Vagina (tissue), 2 donors: Measurements from ENCODE around the gene AKIRIN2. TPM values are rescaled to one million over a fixed set of nuclear protein-coding genes. Genes with fewer than 3 reads are reported as not detected.

Experiments used
- DNase-seq, 2 donors: peaks; one replicate each; pipeline ENCODE4 v3.0.0-alpha.2; 2017; ENCODE audit errors: extremely low spot score in 2 of 2
- H3K27ac ChIP-seq: fragments of 200-600 bp; sonication (generic); one replicate; pipeline ENCODE4 v1.5.1; 2019
- H3K27me3 ChIP-seq: fragments of 200-600 bp; sonication (generic); one replicate; pipeline ENCODE4 v1.5.1; 2019
- H3K36me3 ChIP-seq, 2 donors: fragments of 200-600 bp; sonication (generic); one replicate each; pipeline ENCODE4 v1.5.1; 2017 to 2019
- H3K4me1 ChIP-seq: fragments of 200-600 bp; sonication (generic); one replicate; pipeline ENCODE4 v1.5.1; 2019
- H3K4me3 ChIP-seq, 2 donors: fragments of 200-600 bp; sonication (generic); 1 replicate in 1 of 2; 2 replicates in 1 of 2; pipeline ENCODE4 v1.5.1; 2016 to 2019
- H3K9me3 ChIP-seq: fragments of 200-600 bp; sonication (generic); one replicate; pipeline ENCODE4 v1.5.1; 2019
- CTCF ChIP-seq, 3 experiments: fragments of 450-650 bp in 2 of 3; fragments of 200-600 bp in 1 of 3; sonication (generic) in 1 of 3; IDR thresholded peaks; one replicate each; pipeline ENCODE4 v1.5.1; 2017 to 2019; ENCODE audit warnings: antibody characterized with exemption in 3 of 3, mild to moderate bottlenecking in 2 of 3, moderate library complexity in 2 of 3
- POLR2A ChIP-seq, 2 donors: fragments of 450-650 bp; IDR thresholded peaks; one replicate each; pipeline ENCODE4 v1.6.1; 2017; ENCODE audit warnings: antibody characterized with exemption in 2 of 2, mild to moderate bottlenecking in 2 of 2, moderate library complexity in 2 of 2
- POLR2AphosphoS5 ChIP-seq, 2 donors: sonication (generic); formaldehyde crosslinking; IDR thresholded peaks; one replicate each; pipeline ENCODE4 v1.9.0; 2017; ENCODE audit warnings: antibody characterized with exemption in 2 of 2, mild to moderate bottlenecking in 2 of 2, low read depth in 1 of 2; ENCODE audit not compliant: insufficient read depth in 1 of 2
- intact Hi-C: fragments of 100-400 bp; cut with DNase I; formaldehyde crosslinking; loops from one replicate; pipeline ENCODE4 v1.15.1; 2023
- total RNA-seq: library from RNA; depleted of rRNA; stranded (reverse); fragments of >200 nt; gene quantifications from one replicate; pipeline ENCODE4 v1.2.3, GENCODE V29; 2016

Gene AKIRIN2
- total RNA-seq, 1 donor from 2014 or later: 32.9 TPM

- H3K27ac ChIP-seq: no peak overlapping the region
- no peaks in the 10 kb centered on the region for H3K27me3 ChIP-seq
- no peak overlapping the region for H3K4me3 ChIP-seq
- peaks cover 52% of the 10 kb centered on the region for H3K4me1 ChIP-seq
- TF ChIP-seq POLR2A (IDR thresholded peaks at IDR 0.05): no peak
- no peak for TF ChIP-seq POLR2AphosphoS5 (IDR thresholded peaks at IDR 0.05; ENCODE audit: insufficient read depth in 1 of 2, low read depth in 1 of 2)
- TF ChIP-seq CTCF (IDR thresholded peaks at IDR 0.05): no peak
- intact Hi-C loops: no loop called here
- H3K36me3 ChIP-seq: no peaks in the 10 kb centered on the region
- no peaks in the 10 kb centered on the region for H3K9me3 ChIP-seq
- DNase-seq: no peak
Observed at GRCh38 chr6:87684895-87685654, 17.0 kb downstream of the AKIRIN2 start.

- TF ChIP-seq CTCF (IDR thresholded peaks at IDR 0.05) (no peak), POLR2AphosphoS5 (IDR thresholded peaks at IDR 0.05; ENCODE audit: insufficient read depth in 1 of 2, low read depth in 1 of 2) (no peak), POLR2A (IDR thresholded peaks at IDR 0.05) (no peak)
- DNase-seq: no peak
- Histone ChIP-seq H3K36me3 (no peaks in the 10 kb centered on the region), H3K27ac (no peak overlapping the region), H3K4me3 (no peak overlapping the region), H3K27me3 (no peaks in the 10 kb centered on the region), H3K9me3 (no peaks in the 10 kb centered on the region), H3K4me1 (peaks cover 42% of the 10 kb centered on the region)
- intact Hi-C loops: no loop called here
Observed at GRCh38 chr6:87683890-87684289, 18.1 kb downstream of the AKIRIN2 start.

- H3K27ac ChIP-seq: no peak overlapping the region
- TF ChIP-seq CTCF (IDR thresholded peaks at IDR 0.05): no peak
- no peak for TF ChIP-seq POLR2AphosphoS5 (IDR thresholded peaks at IDR 0.05; ENCODE audit: insufficient read depth in 1 of 2, low read depth in 1 of 2)
- TF ChIP-seq POLR2A (IDR thresholded peaks at IDR 0.05): no peak
- H3K36me3 ChIP-seq: peaks cover 0 to 14% of the 10 kb centered on the region in 2 donors
- intact Hi-C loops: no loop called here
- no peaks in the 10 kb centered on the region for H3K27me3 ChIP-seq
- DNase-seq: no peak
- no peak overlapping the region for H3K4me3 ChIP-seq
- H3K9me3 ChIP-seq: no peaks in the 10 kb centered on the region
- H3K4me1 ChIP-seq: peaks cover 31% of the 10 kb centered on the region
Observed at GRCh38 chr6:87682310-87682709, 19.7 kb downstream of the AKIRIN2 start.

GRCh38 chr6:87675004-87675681, 26.9 kb downstream of the AKIRIN2 start:
- no peaks in the 10 kb centered on the region for H3K9me3 ChIP-seq
- no peaks in the 10 kb centered on the region for H3K27me3 ChIP-seq
- TF ChIP-seq POLR2AphosphoS5 (IDR thresholded peaks at IDR 0.05; ENCODE audit: insufficient read depth in 1 of 2, low read depth in 1 of 2): no peak
- TF ChIP-seq POLR2A (IDR thresholded peaks at IDR 0.05): no peak
- no peak for TF ChIP-seq CTCF (IDR thresholded peaks at IDR 0.05)
- intact Hi-C loops: no loop called here
- no peak overlapping the region for H3K27ac ChIP-seq
- H3K4me3 ChIP-seq: no peak overlapping the region
- DNase-seq: no peak
- peaks cover 0 to 45% of the 10 kb centered on the region in 2 donors for H3K36me3 ChIP-seq
- H3K4me1 ChIP-seq: no peaks in the 10 kb centered on the region

GRCh38 chr6:87674290-87674689, 27.7 kb downstream of the AKIRIN2 start:
- no peaks in the 10 kb centered on the region for H3K27me3 ChIP-seq
- H3K4me1 ChIP-seq: no peaks in the 10 kb centered on the region
- no peak overlapping the region for H3K4me3 ChIP-seq
- intact Hi-C loops: no loop called here
- no peak for TF ChIP-seq POLR2A (IDR thresholded peaks at IDR 0.05)
- TF ChIP-seq POLR2AphosphoS5 (IDR thresholded peaks at IDR 0.05; ENCODE audit: insufficient read depth in 1 of 2, low read depth in 1 of 2): no peak
- no peak for TF ChIP-seq CTCF (IDR thresholded peaks at IDR 0.05)
- H3K9me3 ChIP-seq: no peaks in the 10 kb centered on the region
- H3K27ac ChIP-seq: no peak overlapping the region
- H3K36me3 ChIP-seq: peaks cover 0 to 50% of the 10 kb centered on the region in 2 donors
- no peak for DNase-seq
